Keratinocyte (primary cell): Measurements from ENCODE around the gene ATG10. TPM values are rescaled to one million over a fixed set of nuclear protein-coding genes. Genes with fewer than 3 reads are reported as not detected.

ENCODE experiments used
- DNase-seq: peaks from one replicate; pipeline ENCODE4 v3.0.0-alpha.2; 2011; ENCODE audit warnings: low read depth, missing footprints, low spot score
- FAIRE-seq: peaks from 2 replicates; lab custom pipeline; 2011; peaks lifted over from hg19 to GRCh38; lab: Jason Lieb, UNC
- H2AFZ ChIP-seq: 2 replicates; pipeline ENCODE4 v1.6.0; 2012; ENCODE audit warnings: low read length, control low read depth, inconsistent platforms; ENCODE audit not compliant: control insufficient read depth
- H3K27ac ChIP-seq: 2 replicates; pipeline ENCODE4 v1.5.1; 2011; ENCODE audit warnings: low read length; ENCODE audit not compliant: control insufficient read depth, insufficient read depth
- H3K27me3 ChIP-seq: 3 replicates; pipeline ENCODE4 v1.6.0; 2011; ENCODE audit warnings: low read length; ENCODE audit not compliant: control insufficient read depth, insufficient read depth; ENCODE audit errors: extremely low read depth
- H3K36me3 ChIP-seq, 2 experiments: 2 replicates in 1 of 2; 3 replicates in 1 of 2; pipeline ENCODE4 v1.5.1; 2011; ENCODE audit warnings: low read length in 2 of 2, mild to moderate bottlenecking in 1 of 2; ENCODE audit not compliant: control insufficient read depth in 2 of 2, insufficient read depth in 2 of 2; ENCODE audit errors: extremely low read depth in 1 of 2
- H3K4me1 ChIP-seq: 3 replicates; pipeline ENCODE4 v1.5.1; 2011; ENCODE audit warnings: low read length; ENCODE audit not compliant: control insufficient read depth, insufficient read depth; ENCODE audit errors: extremely low read depth
- H3K4me2 ChIP-seq: 3 replicates; pipeline ENCODE4 v1.6.0; 2011; ENCODE audit warnings: low read depth, low read length; ENCODE audit not compliant: control insufficient read depth, insufficient read depth; ENCODE audit errors: extremely low read depth
- H3K4me3 ChIP-seq, 3 experiments: fragments of 200-600 bp in 1 of 3; sonication (generic) in 1 of 3; 2 replicates in 2 of 3; 3 replicates in 1 of 3; pipeline ENCODE4 v1.5.1; 2011 to 2016; ENCODE audit warnings: low read length in 3 of 3, mild to moderate bottlenecking in 3 of 3, control low read depth in 2 of 3, inconsistent platforms in 1 of 3, low read depth in 1 of 3, mixed read lengths in 1 of 3, mixed run types in 1 of 3, moderate library complexity in 1 of 3; ENCODE audit not compliant: control insufficient read depth in 2 of 3, insufficient read depth in 2 of 3; ENCODE audit errors: extremely low read depth in 1 of 3
- H3K79me2 ChIP-seq: 2 replicates; pipeline ENCODE4 v1.6.0; 2012; ENCODE audit warnings: low read length; ENCODE audit not compliant: control insufficient read depth, insufficient read depth
- H3K9ac ChIP-seq: 3 replicates; pipeline ENCODE4 v1.6.0; 2011; ENCODE audit warnings: low read length; ENCODE audit not compliant: control insufficient read depth, insufficient read depth; ENCODE audit errors: extremely low read depth
- H3K9me1 ChIP-seq: 3 replicates; pipeline ENCODE4 v1.6.0; 2011; ENCODE audit warnings: low read length; ENCODE audit not compliant: control insufficient read depth, insufficient read depth; ENCODE audit errors: extremely low read depth
- H3K9me3 ChIP-seq: 2 replicates; pipeline ENCODE4 v1.5.1; 2012; ENCODE audit warnings: low read depth, low read length; ENCODE audit not compliant: control insufficient read depth
- H4K20me1 ChIP-seq: 3 replicates; pipeline ENCODE4 v1.6.0; 2011; ENCODE audit warnings: low read length; ENCODE audit not compliant: control insufficient read depth, insufficient read depth; ENCODE audit errors: extremely low read depth
- EZH2 ChIP-seq: IDR thresholded peaks from one replicate; pipeline ENCODE4 v1.6.1; 2012; ENCODE audit warnings: inconsistent platforms, mild to moderate bottlenecking, low read length, moderate library complexity
- dilution Hi-C: fragments of 300-500 bp; cut with MboI; formaldehyde crosslinking; loops from one replicate; pipeline ENCODE4 v1.7.0; 2020; ENCODE audit warnings: low sequenced_read_pairs; ENCODE audit not compliant: extremely low pct_ligation_motif_present
- polyA plus RNA-seq, 5 experiments: library from polyadenylated mRNA; depleted of rRNA in 3 of 5; stranded (reverse) in 3 of 5; stranded (forward) in 1 of 5; unstranded in 1 of 5; fragments of >200 nt; gene quantifications; 1 replicate in 1 of 5; 2 replicates in 3 of 5; 3 replicates in 1 of 5; pipeline versions ENCODE4 v1.2.1 to v1.2.3, GENCODE V29; 2011 to 2012; ENCODE audit warnings: missing spikeins in 2 of 5, low read depth in 1 of 5, low replicate concordance in 1 of 5
- TF ChIP-seq, protein P1 (sequence below), 3 experiments: IDR thresholded peaks in 1 of 3; conservative IDR thresholded peaks in 1 of 3; optimal IDR thresholded peaks in 1 of 3; 2 replicates in 2 of 3; 3 replicates in 1 of 3; pipeline versions ENCODE3 to v1.5.1; 2011; ENCODE audit warnings: low read length in 3 of 3, mild to moderate bottlenecking in 3 of 3, moderate library complexity in 2 of 3, control low read depth in 1 of 3, inconsistent platforms in 1 of 3; ENCODE audit not compliant: insufficient read depth in 2 of 3; ENCODE audit errors: extremely low read depth in 1 of 3

ATG10 gene
- polyA plus RNA-seq, 1 donor (not counting 4 experiments of a cell fraction or from before 2014, with no cell fraction given): 5.4 TPM

- dilution Hi-C loops: no loop called here
- TF ChIP-seq EZH2: no peak
- TF ChIP-seq, protein P1, sequence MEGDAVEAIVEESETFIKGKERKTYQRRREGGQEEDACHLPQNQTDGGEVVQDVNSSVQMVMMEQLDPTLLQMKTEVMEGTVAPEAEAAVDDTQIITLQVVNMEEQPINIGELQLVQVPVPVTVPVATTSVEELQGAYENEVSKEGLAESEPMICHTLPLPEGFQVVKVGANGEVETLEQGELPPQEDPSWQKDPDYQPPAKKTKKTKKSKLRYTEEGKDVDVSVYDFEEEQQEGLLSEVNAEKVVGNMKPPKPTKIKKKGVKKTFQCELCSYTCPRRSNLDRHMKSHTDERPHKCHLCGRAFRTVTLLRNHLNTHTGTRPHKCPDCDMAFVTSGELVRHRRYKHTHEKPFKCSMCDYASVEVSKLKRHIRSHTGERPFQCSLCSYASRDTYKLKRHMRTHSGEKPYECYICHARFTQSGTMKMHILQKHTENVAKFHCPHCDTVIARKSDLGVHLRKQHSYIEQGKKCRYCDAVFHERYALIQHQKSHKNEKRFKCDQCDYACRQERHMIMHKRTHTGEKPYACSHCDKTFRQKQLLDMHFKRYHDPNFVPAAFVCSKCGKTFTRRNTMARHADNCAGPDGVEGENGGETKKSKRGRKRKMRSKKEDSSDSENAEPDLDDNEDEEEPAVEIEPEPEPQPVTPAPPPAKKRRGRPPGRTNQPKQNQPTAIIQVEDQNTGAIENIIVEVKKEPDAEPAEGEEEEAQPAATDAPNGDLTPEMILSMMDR (optimal IDR thresholded peaks at IDR 0.05 in 1 of 3, IDR thresholded peaks at IDR 0.05 in 1 of 3, conservative IDR thresholded peaks at IDR 0.05 in 1 of 3; ENCODE audit: extremely low read depth in 1 of 3, insufficient read depth in 2 of 3, low read length in 3 of 3): no peak
- Histone ChIP-seq H3K9me3 (no peaks in the 10 kb centered on the region), H3K9me1 (no peaks in the 10 kb centered on the region), H4K20me1 (no peaks in the 10 kb centered on the region), H3K79me2 (no peaks in the 10 kb centered on the region), H3K9ac (no peak overlapping the region), H2AFZ (no peak overlapping the region), H3K4me1 (no peaks in the 10 kb centered on the region), H3K4me2 (no peak overlapping the region), H3K4me3 (no peak overlapping the region), H3K36me3 (no peaks in the 10 kb centered on the region), H3K27me3 (no peaks in the 10 kb centered on the region), H3K27ac (no peak overlapping the region)
- DNase-seq: no peak
- no peak for FAIRE-seq
These were observed 171.2 kb downstream of the ATG10 start for GRCh38 chr5:82142928-82143577.

DNA sequence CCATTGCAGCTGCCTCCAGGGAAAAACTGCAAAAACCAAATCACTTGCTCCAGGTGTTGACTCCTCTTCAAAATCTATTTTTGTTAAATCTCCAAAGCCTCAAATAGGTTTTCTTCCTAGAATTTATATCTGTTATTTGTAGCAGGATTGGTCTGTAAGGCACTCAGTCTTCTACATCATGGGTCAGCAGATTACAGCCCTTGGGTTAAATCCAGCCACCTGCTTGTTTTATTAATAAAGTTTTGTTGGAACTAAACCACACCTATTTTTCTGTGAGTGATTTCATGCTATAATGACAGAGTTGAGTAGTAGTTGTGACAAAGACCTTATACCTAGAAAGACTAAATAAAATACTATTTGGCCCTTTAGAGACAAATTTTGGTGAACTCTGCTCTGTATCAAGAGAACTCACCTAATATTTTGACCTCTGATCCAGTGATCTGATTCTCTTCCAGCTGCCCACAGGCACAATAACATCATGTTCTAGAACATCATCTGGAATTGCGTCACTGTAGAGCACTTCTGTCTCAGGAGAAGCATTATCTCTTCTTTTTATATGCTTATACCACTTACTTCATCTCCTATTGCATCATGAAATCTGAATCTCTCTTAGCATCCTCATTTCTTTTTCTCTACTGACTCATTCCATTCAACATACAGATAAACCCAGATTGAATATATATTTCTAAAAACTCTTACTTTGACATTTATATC is 176.2 kb downstream of the ATG10 start:
- H3K9me3 ChIP-seq: no peaks in the 10 kb centered on the region
- no peak overlapping the region for H3K27ac ChIP-seq
- no peak overlapping the region for H2AFZ ChIP-seq
- H3K36me3 ChIP-seq: no peaks in the 10 kb centered on the region
- no peak overlapping the region for H3K9ac ChIP-seq
- TF ChIP-seq EZH2: no peak
- TF ChIP-seq, protein P1 (optimal IDR thresholded peaks at IDR 0.05 in 1 of 3, IDR thresholded peaks at IDR 0.05 in 1 of 3, conservative IDR thresholded peaks at IDR 0.05 in 1 of 3; ENCODE audit: extremely low read depth in 1 of 3, insufficient read depth in 2 of 3, low read length in 3 of 3): no peak
- DNase-seq (no peak), FAIRE-seq (no peak)
- no peaks in the 10 kb centered on the region for H3K4me1 ChIP-seq
- H3K27me3 ChIP-seq: no peaks in the 10 kb centered on the region
- H3K9me1 ChIP-seq: no peaks in the 10 kb centered on the region
- H4K20me1 ChIP-seq: no peaks in the 10 kb centered on the region
- dilution Hi-C loops: no loop called here
- H3K79me2 ChIP-seq: no peaks in the 10 kb centered on the region
- no peak overlapping the region for H3K4me2 ChIP-seq
- H3K4me3 ChIP-seq: no peak overlapping the region
